GM23338 (cell line): Measurements from ENCODE around the gene C1QTNF1.

Experiments used
- EZH2 ChIP-seq: fragments of 200-600 bp; sonication (generic); IDR thresholded peaks from one replicate; pipeline ENCODE4 v1.8.0; 2017; ENCODE audit warnings: antibody characterized with exemption, mild to moderate bottlenecking, low read depth; ENCODE audit not compliant: unreplicated experiment
- POLR2AphosphoS5 ChIP-seq: IDR thresholded peaks from 2 replicates; pipeline ENCODE4 v1.6.1; 2016; ENCODE audit warnings: antibody characterized with exemption, low read depth
- TF ChIP-seq, protein P1 (sequence below), 2 experiments: fragments of 200-600 bp in 1 of 2; sonication (generic) in 1 of 2; conservative IDR thresholded peaks; 2 replicates each; pipeline versions ENCODE4 v1.5.1 to v1.6.1; 2016 to 2017; ENCODE audit warnings: antibody characterized with exemption in 2 of 2, low read depth in 2 of 2, mild to moderate bottlenecking in 2 of 2, moderate library complexity in 1 of 2
- TF ChIP-seq, protein P2 (sequence below): IDR thresholded peaks from one replicate; pipeline ENCODE4 v1.6.1; 2018; ENCODE audit warnings: antibody characterized with exemption; ENCODE audit not compliant: unreplicated experiment
- TF ChIP-seq, protein P3 (sequence below): fragments of 250-450 bp; sonication (Bioruptor Pico); IDR thresholded peaks from 2 replicates; pipeline ENCODE4 v1.5.0; 2020; ENCODE audit warnings: mild to moderate bottlenecking, moderate library complexity

DNA sequence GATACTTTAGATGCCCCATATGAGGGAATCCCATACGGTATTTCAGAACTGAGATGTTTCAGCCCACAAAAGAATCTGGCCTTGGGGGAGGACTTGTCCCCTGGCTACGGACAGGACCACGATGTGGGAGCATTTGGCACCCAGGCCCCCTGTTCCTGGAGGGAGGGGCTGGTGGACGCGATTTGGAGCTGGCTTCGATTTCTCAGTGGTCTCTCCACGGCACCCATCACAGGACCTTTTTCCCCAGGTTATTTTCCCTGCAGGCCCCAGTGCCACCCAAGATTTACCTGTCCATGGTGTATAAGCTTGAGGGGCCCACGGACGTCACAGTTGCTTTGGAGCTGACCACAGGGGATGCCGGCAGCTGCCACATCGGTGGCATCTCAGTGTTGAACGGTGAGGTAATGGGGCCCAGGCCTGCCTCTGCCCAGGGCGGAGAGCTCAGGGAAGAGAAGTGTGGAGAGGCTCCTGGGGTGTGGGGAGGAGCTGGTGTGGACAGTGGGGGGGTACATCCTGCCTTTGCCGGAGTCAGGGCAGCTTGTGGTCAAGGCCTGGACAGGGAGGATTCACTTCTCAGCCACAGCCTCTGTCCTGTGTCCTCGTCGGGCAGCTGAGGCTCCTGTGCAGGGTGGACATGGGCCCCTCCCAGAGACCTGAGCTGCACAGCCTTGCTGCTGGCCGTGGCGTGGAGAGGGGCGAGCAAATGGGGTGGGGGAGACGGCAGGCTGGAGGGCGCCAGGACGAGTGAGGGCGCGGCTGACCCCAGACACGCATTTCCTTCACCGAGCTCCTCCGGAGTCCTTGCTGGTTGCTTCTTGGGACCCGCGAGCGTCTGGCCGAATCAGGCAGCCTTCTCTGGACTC, 60.6 kb downstream of the C1QTNF1 start:
- no peak for TF ChIP-seq POLR2AphosphoS5
- TF ChIP-seq, protein P1, sequence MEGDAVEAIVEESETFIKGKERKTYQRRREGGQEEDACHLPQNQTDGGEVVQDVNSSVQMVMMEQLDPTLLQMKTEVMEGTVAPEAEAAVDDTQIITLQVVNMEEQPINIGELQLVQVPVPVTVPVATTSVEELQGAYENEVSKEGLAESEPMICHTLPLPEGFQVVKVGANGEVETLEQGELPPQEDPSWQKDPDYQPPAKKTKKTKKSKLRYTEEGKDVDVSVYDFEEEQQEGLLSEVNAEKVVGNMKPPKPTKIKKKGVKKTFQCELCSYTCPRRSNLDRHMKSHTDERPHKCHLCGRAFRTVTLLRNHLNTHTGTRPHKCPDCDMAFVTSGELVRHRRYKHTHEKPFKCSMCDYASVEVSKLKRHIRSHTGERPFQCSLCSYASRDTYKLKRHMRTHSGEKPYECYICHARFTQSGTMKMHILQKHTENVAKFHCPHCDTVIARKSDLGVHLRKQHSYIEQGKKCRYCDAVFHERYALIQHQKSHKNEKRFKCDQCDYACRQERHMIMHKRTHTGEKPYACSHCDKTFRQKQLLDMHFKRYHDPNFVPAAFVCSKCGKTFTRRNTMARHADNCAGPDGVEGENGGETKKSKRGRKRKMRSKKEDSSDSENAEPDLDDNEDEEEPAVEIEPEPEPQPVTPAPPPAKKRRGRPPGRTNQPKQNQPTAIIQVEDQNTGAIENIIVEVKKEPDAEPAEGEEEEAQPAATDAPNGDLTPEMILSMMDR (conservative IDR thresholded peaks at IDR 0.05; ENCODE audit: low read depth in 2 of 2) = no peak
- TF ChIP-seq EZH2 = no peak
- TF ChIP-seq, protein P2, sequence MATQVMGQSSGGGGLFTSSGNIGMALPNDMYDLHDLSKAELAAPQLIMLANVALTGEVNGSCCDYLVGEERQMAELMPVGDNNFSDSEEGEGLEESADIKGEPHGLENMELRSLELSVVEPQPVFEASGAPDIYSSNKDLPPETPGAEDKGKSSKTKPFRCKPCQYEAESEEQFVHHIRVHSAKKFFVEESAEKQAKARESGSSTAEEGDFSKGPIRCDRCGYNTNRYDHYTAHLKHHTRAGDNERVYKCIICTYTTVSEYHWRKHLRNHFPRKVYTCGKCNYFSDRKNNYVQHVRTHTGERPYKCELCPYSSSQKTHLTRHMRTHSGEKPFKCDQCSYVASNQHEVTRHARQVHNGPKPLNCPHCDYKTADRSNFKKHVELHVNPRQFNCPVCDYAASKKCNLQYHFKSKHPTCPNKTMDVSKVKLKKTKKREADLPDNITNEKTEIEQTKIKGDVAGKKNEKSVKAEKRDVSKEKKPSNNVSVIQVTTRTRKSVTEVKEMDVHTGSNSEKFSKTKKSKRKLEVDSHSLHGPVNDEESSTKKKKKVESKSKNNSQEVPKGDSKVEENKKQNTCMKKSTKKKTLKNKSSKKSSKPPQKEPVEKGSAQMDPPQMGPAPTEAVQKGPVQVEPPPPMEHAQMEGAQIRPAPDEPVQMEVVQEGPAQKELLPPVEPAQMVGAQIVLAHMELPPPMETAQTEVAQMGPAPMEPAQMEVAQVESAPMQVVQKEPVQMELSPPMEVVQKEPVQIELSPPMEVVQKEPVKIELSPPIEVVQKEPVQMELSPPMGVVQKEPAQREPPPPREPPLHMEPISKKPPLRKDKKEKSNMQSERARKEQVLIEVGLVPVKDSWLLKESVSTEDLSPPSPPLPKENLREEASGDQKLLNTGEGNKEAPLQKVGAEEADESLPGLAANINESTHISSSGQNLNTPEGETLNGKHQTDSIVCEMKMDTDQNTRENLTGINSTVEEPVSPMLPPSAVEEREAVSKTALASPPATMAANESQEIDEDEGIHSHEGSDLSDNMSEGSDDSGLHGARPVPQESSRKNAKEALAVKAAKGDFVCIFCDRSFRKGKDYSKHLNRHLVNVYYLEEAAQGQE = no peak
- TF ChIP-seq, protein P3, sequence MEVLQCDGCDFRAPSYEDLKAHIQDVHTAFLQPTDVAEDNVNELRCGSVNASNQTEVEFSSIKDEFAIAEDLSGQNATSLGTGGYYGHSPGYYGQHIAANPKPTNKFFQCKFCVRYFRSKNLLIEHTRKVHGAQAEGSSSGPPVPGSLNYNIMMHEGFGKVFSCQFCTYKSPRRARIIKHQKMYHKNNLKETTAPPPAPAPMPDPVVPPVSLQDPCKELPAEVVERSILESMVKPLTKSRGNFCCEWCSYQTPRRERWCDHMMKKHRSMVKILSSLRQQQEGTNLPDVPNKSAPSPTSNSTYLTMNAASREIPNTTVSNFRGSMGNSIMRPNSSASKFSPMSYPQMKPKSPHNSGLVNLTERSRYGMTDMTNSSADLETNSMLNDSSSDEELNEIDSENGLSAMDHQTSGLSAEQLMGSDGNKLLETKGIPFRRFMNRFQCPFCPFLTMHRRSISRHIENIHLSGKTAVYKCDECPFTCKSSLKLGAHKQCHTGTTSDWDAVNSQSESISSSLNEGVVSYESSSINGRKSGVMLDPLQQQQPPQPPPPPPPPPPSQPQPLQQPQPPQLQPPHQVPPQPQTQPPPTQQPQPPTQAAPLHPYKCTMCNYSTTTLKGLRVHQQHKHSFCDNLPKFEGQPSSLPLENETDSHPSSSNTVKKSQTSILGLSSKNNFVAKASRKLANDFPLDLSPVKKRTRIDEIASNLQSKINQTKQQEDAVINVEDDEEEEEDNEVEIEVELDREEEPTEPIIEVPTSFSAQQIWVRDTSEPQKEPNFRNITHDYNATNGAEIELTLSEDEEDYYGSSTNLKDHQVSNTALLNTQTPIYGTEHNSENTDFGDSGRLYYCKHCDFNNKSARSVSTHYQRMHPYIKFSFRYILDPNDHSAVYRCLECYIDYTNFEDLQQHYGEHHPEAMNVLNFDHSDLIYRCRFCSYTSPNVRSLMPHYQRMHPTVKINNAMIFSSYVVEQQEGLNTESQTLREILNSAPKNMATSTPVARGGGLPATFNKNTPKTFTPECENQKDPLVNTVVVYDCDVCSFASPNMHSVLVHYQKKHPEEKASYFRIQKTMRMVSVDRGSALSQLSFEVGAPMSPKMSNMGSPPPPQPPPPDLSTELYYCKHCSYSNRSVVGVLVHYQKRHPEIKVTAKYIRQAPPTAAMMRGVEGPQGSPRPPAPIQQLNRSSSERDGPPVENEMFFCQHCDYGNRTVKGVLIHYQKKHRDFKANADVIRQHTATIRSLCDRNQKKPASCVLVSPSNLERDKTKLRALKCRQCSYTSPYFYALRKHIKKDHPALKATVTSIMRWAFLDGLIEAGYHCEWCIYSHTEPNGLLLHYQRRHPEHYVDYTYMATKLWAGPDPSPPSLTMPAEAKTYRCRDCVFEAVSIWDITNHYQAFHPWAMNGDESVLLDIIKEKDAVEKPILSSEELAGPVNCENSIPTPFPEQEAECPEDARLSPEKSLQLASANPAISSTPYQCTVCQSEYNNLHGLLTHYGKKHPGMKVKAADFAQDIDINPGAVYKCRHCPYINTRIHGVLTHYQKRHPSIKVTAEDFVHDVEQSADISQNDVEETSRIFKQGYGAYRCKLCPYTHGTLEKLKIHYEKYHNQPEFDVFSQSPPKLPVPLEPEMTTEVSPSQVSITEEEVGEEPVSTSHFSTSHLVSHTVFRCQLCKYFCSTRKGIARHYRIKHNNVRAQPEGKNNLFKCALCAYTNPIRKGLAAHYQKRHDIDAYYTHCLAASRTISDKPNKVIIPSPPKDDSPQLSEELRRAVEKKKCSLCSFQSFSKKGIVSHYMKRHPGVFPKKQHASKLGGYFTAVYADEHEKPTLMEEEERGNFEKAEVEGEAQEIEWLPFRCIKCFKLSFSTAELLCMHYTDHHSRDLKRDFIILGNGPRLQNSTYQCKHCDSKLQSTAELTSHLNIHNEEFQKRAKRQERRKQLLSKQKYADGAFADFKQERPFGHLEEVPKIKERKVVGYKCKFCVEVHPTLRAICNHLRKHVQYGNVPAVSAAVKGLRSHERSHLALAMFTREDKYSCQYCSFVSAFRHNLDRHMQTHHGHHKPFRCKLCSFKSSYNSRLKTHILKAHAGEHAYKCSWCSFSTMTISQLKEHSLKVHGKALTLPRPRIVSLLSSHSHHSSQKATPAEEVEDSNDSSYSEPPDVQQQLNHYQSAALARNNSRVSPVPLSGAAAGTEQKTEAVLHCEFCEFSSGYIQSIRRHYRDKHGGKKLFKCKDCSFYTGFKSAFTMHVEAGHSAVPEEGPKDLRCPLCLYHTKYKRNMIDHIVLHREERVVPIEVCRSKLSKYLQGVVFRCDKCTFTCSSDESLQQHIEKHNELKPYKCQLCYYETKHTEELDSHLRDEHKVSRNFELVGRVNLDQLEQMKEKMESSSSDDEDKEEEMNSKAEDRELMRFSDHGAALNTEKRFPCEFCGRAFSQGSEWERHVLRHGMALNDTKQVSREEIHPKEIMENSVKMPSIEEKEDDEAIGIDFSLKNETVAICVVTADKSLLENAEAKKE = no peak
